Urothelium cell line (cell line): ENCODE measurements around the gene APBA3.
"Not testable (repeated sequence)": the region's sequence is repeated elsewhere in the genome, so short reads cannot be mapped to it uniquely, and the experiment has no call there.

Experiments
- DNase-seq: peaks from one replicate; pipeline ENCODE4 v3.0.0; 2011; ENCODE audit warnings: low spot score, mixed read lengths
- FAIRE-seq: peaks from 2 replicates; lab custom pipeline; 2011; peaks lifted over from hg19 to GRCh38; lab: Jason Lieb, UNC

APBA3 gene

GRCh38 chr19:3771906-3772455, 10.5 kb upstream of the APBA3 start, which contains the start of gene RAX2:
TSS of gene RAX2 (minus strand) at chr19:3772228. CDS start at chr19:3771742, 486 bp downstream.
- FAIRE-seq (no peak), DNase-seq (no peak)

GRCh38 chr19:3771000-3771905, 9.8 kb upstream of the APBA3 start:
- DNase-seq (no peak), FAIRE-seq (no peak)

- no peak for FAIRE-seq
- no peak for DNase-seq
Observed at GRCh38 chr19:3770136-3770999, 8.9 kb upstream of the APBA3 start.

- DNase-seq (no peak), FAIRE-seq (no peak)
Observed at GRCh38 chr19:3769494-3769893, 8.0 kb upstream of the APBA3 start.

- FAIRE-seq (no peak), DNase-seq (no peak)
Observed at GRCh38 chr19:3768748-3769099, 7.2 kb upstream of the APBA3 start.

GRCh38 chr19:3768015-3768747, 6.7 kb upstream of the APBA3 start:
- FAIRE-seq = no peak
- no peak for DNase-seq

- FAIRE-seq (no peak), DNase-seq (no peak)
Observed at GRCh38 chr19:3767050-3767449, 5.6 kb upstream of the APBA3 start.

GRCh38 chr19:3766520-3766919, 5.0 kb upstream of the APBA3 start:
- FAIRE-seq = no peak
- no peak for DNase-seq

- not testable (repeated sequence) for DNase-seq, FAIRE-seq
Observed at GRCh38 chr19:3765757-3766156, 4.3 kb upstream of the APBA3 start.

- no peak for FAIRE-seq
- no peak for DNase-seq
Observed at GRCh38 chr19:3765121-3765520, 3.6 kb upstream of the APBA3 start.

- DNase-seq = peak; percentile 97
- peak; percentile 56 for FAIRE-seq
Observed at GRCh38 chr19:3762501-3763459, 1.3 kb upstream of the APBA3 start, which contains the start of gene MRPL54. TSS of gene MRPL54 (plus strand) at chr19:3762682. CDS start at chr19:3762701, 19 bp downstream.

GRCh38 chr19:3762130-3762473, 610 bp upstream of the APBA3 start:
- DNase-seq (no peak), FAIRE-seq (no peak)

- no peak for FAIRE-seq
- no peak for DNase-seq
Observed at GRCh38 chr19:3760871-3761361, 576 bp downstream of the APBA3 start.

GRCh38 chr19:3759482-3760254, 1.8 kb downstream of the APBA3 start:
- FAIRE-seq (no peak), DNase-seq (no peak)

- not testable (repeated sequence) for FAIRE-seq, DNase-seq
Observed at GRCh38 chr19:3758297-3758696, 3.2 kb downstream of the APBA3 start.

GRCh38 chr19:3757705-3758104, 3.8 kb downstream of the APBA3 start:
- FAIRE-seq, DNase-seq: not testable (repeated sequence)

GRCh38 chr19:3753631-3754410, 7.7 kb downstream of the APBA3 start:
- no peak for DNase-seq
- FAIRE-seq = no peak

- FAIRE-seq (no peak), DNase-seq (no peak)
Observed at GRCh38 chr19:3752492-3752891, 9.0 kb downstream of the APBA3 start.
